K562 (cell line): Measurements from ENCODE around the gene GPR108. TPM values are rescaled to one million over a fixed set of nuclear protein-coding genes. Genes with fewer than 3 reads are reported as not detected.
A peak's percentile ranks its signal among the peaks of the same experiment; 100 is the strongest.

Experiments used
- ARID1B ChIP-seq: fragments of 450-650 bp; IDR thresholded peaks from 2 replicates; pipeline ENCODE4 v1.6.1; 2016; ENCODE audit warnings: antibody characterized with exemption, mild to moderate bottlenecking, inconsistent platforms
- HDAC2 ChIP-seq: fragments of 450-650 bp; IDR thresholded peaks from 2 replicates; pipeline ENCODE4 v1.6.1; 2016; ENCODE audit warnings: mild to moderate bottlenecking
- HES1 ChIP-seq: fragments of 450-650 bp; IDR thresholded peaks from 2 replicates; pipeline ENCODE4 v1.6.1; 2016; ENCODE audit warnings: low read depth, mild to moderate bottlenecking, moderate library complexity
- ID3 ChIP-seq, 2 experiments: fragments of 250-450 bp in 1 of 2; fragments of 450-650 bp in 1 of 2; sonication (Bioruptor Pico) in 1 of 2; IDR thresholded peaks; 2 replicates each; pipeline versions ENCODE4 v1.6.1 to v1.8.0; 2016 to 2021; ENCODE audit warnings: mild to moderate bottlenecking in 2 of 2, moderate library complexity in 2 of 2, missing compliant biosample characterization in 1 of 2, missing genetic modification characterization in 1 of 2
- MBD2 ChIP-seq: sonication (generic); IDR thresholded peaks from 2 replicates; pipeline ENCODE4 v1.6.1; 2016; ENCODE audit warnings: low read depth, borderline replicate concordance
- NFRKB ChIP-seq: fragments of 450-650 bp; IDR thresholded peaks from 2 replicates; pipeline ENCODE4 v1.6.1; 2016; ENCODE audit warnings: low read depth
- PHF8 ChIP-seq: fragments of 200-600 bp; sonication (generic); IDR thresholded peaks from 2 replicates; pipeline ENCODE4 v1.6.1; 2012; ENCODE audit warnings: mixed run types, mild to moderate bottlenecking, inconsistent platforms, low read length, moderate library complexity, borderline replicate concordance
- SMARCE1 ChIP-seq: fragments of 450-650 bp; IDR thresholded peaks from 2 replicates; pipeline ENCODE4 v1.7.1; 2016; ENCODE audit warnings: mild to moderate bottlenecking
- SNIP1 ChIP-seq: fragments of 450-650 bp; IDR thresholded peaks from 2 replicates; pipeline ENCODE4 v1.7.1; 2017; ENCODE audit warnings: low read depth, mild to moderate bottlenecking
- TCF7 ChIP-seq: sonication (generic); IDR thresholded peaks from 2 replicates; pipeline ENCODE4 v1.6.1; 2016; ENCODE audit warnings: antibody characterized with exemption, borderline replicate concordance
- TOE1 ChIP-seq, 2 experiments: fragments of 450-650 bp in 1 of 2; sonication (generic) in 1 of 2; formaldehyde crosslinking in 1 of 2; IDR thresholded peaks; 2 replicates each; pipeline versions ENCODE4 v1.7.1 to v1.8.0; 2016 to 2022; ENCODE audit warnings: borderline replicate concordance in 2 of 2, mild to moderate bottlenecking in 2 of 2, antibody characterized with exemption in 1 of 2, inconsistent platforms in 1 of 2, low read depth in 1 of 2, missing genetic modification reagents in 1 of 2, moderate library complexity in 1 of 2
- TSC22D4 ChIP-seq: fragments of 450-650 bp; IDR thresholded peaks from 2 replicates; pipeline ENCODE4 v1.6.1; 2016; ENCODE audit warnings: missing genetic modification characterization, missing biosample characterization, control low read depth
- ZNF143 ChIP-seq: sonication (generic); formaldehyde crosslinking; IDR thresholded peaks from 2 replicates; pipeline ENCODE4 v1.9.0; 2022; ENCODE audit warnings: mild to moderate bottlenecking, missing genetic modification reagents
- polyA plus RNA-seq, 8 experiments: library from polyadenylated mRNA; depleted of rRNA in 4 of 8; stranded (reverse) in 5 of 8; unstranded in 3 of 8; fragments of >200 nt; fragmentation: Nextera tagmentation in 2 of 8; fragmentation: Illumina TruSeq in 1 of 8; extraction: Ambion mirVana in 2 of 8; extraction: Trizol in 1 of 8; gene quantifications; 2 replicates each; pipeline versions ENCODE4 v1.2.1 to v1.2.3, GENCODE V29; 2011 to 2014; ENCODE audit warnings: inconsistent platforms in 1 of 8, missing spikeins in 1 of 8
- total RNA-seq, 7 experiments: library from RNA; depleted of rRNA in 6 of 7; stranded (reverse); fragments of >200 nt in 6 of 7; fragmentation: Illumina TruSeq in 2 of 7; extraction: Trizol in 2 of 7; gene quantifications; 2 replicates each; pipeline versions ENCODE4 v1.2.1 to v1.2.3, GENCODE V29; 2011 to 2021; ENCODE audit warnings: low replicate concordance in 1 of 7
- TF ChIP-seq, protein P1 (sequence below): fragments of 450-650 bp; IDR thresholded peaks from 2 replicates; pipeline ENCODE4 v1.6.1; 2016; ENCODE audit warnings: low read depth
- TF ChIP-seq, protein P2 (sequence below): fragments of 250-450 bp; sonication (Bioruptor Pico); IDR thresholded peaks from 2 replicates; pipeline ENCODE4 v1.6.1; 2021; ENCODE audit warnings: mild to moderate bottlenecking

The GPR108 gene
- total and polyA plus RNA-seq, 9 of the 15 experiments (the other 6 are each of a cell fraction or from before 2014, with no cell fraction given), result 2.4 to 33.2 (median 24.4) TPM

GRCh38 chr19:6767357-6768235, 30.2 kb upstream of the GPR108 start, which contains the start of gene SH2D3A (continued):
- TF ChIP-seq, protein P1, sequence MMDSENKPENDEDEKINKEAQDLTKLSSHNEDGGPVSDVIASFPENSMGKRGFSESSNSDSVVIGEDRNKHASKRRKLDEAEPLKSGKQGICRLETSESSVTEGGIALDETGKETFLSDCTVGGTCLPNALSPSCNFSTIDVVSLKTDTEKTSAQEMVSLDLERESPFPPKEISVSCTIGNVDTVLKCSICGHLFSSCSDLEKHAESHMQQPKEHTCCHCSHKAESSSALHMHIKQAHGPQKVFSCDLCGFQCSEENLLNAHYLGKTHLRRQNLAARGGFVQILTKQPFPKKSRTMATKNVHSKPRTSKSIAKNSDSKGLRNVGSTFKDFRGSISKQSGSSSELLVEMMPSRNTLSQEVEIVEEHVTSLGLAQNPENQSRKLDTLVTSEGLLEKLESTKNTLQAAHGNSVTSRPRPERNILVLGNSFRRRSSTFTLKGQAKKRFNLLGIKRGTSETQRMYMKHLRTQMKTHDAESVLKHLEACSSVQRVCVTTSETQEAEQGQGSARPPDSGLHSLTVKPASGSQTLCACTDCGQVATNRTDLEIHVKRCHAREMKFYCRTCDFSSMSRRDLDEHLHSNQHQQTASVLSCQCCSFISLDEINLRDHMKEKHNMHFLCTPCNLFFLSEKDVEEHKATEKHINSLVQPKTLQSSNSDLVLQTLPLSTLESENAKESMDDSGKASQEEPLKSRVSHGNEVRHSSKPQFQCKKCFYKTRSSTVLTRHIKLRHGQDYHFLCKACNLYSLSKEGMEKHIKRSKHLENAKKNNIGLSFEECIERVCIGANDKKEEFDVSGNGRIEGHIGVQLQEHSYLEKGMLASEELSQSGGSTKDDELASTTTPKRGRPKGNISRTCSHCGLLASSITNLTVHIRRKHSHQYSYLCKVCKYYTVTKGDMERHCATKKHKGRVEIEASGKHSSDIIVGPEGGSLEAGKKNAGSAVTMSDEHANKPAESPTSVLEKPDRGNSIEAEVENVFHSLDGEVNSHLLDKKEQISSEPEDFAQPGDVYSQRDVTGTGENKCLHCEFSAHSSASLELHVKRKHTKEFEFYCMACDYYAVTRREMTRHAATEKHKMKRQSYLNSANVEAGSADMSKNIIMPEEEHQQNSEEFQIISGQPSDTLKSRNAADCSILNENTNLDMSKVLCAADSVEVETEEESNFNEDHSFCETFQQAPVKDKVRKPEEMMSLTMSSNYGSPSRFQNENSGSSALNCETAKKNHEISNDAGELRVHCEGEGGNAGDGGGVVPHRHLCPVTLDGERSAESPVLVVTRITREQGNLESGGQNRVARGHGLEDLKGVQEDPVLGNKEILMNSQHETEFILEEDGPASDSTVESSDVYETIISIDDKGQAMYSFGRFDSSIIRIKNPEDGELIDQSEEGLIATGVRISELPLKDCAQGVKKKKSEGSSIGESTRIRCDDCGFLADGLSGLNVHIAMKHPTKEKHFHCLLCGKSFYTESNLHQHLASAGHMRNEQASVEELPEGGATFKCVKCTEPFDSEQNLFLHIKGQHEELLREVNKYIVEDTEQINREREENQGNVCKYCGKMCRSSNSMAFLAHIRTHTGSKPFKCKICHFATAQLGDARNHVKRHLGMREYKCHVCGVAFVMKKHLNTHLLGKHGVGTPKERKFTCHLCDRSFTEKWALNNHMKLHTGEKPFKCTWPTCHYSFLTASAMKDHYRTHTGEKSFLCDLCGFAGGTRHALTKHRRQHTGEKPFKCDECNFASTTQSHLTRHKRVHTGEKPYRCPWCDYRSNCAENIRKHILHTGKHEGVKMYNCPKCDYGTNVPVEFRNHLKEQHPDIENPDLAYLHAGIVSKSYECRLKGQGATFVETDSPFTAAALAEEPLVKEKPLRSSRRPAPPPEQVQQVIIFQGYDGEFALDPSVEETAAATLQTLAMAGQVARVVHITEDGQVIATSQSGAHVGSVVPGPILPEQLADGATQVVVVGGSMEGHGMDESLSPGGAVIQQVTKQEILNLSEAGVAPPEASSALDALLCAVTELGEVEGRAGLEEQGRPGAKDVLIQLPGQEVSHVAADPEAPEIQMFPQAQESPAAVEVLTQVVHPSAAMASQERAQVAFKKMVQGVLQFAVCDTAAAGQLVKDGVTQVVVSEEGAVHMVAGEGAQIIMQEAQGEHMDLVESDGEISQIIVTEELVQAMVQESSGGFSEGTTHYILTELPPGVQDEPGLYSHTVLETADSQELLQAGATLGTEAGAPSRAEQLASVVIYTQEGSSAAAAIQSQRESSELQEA, result no peak
- TF ChIP-seq NFRKB (no peak), ARID1B (no peak), MBD2 (0 out of 2 replicates have a peak, but pooled peaks have one; percentile 42), ZNF143 (no peak), HDAC2 (0 out of 2 replicates have a peak, but pooled peaks have one; percentile 29), TCF7 (no peak), SMARCE1 (no peak), PHF8 (no peak), ID3 (CRISPR knock-in tag; IDR thresholded peaks at IDR 0.05) (no peak), ID3 (tag; IDR thresholded peaks at IDR 0.05) (no peak), SNIP1 (no peak), HES1 (no peak), TSC22D4 (tag) (no peak), TOE1 (IDR thresholded peaks at IDR 0.05; ENCODE audit: borderline replicate concordance) (no peak), TOE1 (CRISPR knock-in tag; IDR thresholded peaks at IDR 0.05; ENCODE audit: borderline replicate concordance, low read depth) (no peak)
- TF ChIP-seq, protein P2, sequence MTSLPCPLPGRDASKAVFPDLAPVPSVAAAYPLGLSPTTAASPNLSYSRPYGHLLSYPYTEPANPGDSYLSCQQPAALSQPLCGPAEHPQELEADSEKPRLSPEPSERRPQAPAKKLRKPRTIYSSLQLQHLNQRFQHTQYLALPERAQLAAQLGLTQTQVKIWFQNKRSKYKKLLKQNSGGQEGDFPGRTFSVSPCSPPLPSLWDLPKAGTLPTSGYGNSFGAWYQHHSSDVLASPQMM (CRISPR knock-in tag), result no peak
